Ishikawa (cell line): Measurements from ENCODE around the gene RPA1.

Experiments
- EP300 ChIP-seq: IDR thresholded peaks from 2 replicates; pipeline ENCODE4 v1.6.1; 2012; ENCODE audit warnings: borderline replicate concordance
- YY1 ChIP-seq: IDR thresholded peaks from 2 replicates; pipeline ENCODE4 v1.6.1; 2012; ENCODE audit warnings: low read depth

- TF ChIP-seq YY1 (no peak), EP300 (no peak)
Observed at GRCh38 chr17:1880851-1881630, 51.2 kb downstream of the RPA1 start.
